ENCODE measurements around the gene NUAK1.

The NUAK1 gene

GRCh38 chr12:106051853-106052531 is 86.8 kb downstream of the NUAK1 start:
- DNase-seq, result no peak

GRCh38 chr12:106049546-106049945 is 89.2 kb downstream of the NUAK1 start:
- no peak for DNase-seq

GRCh38 chr12:106049105-106049504 is 89.6 kb downstream of the NUAK1 start:
- DNase-seq, result no peak

- no peak for DNase-seq
These were observed 90.1 kb downstream of the NUAK1 start for GRCh38 chr12:106048676-106049075.

- no peak for DNase-seq
These were observed 90.7 kb downstream of the NUAK1 start for GRCh38 chr12:106048016-106048415.

GRCh38 chr12:106046947-106047346 is 91.8 kb downstream of the NUAK1 start:
- DNase-seq, result no peak

GRCh38 chr12:106046301-106046846 is 92.4 kb downstream of the NUAK1 start:
- DNase-seq, result no peak

- no peak for DNase-seq
These were observed 93.5 kb downstream of the NUAK1 start for GRCh38 chr12:106045251-106045674.

- DNase-seq, result no peak
These were observed 94.0 kb downstream of the NUAK1 start for GRCh38 chr12:106044773-106045172.

- DNase-seq, result no peak
These were observed 96.7 kb downstream of the NUAK1 start for GRCh38 chr12:106042037-106042436.

GRCh38 chr12:106040521-106040920 is 98.2 kb downstream of the NUAK1 start:
- DNase-seq, result no peak

- DNase-seq, result no peak
These were observed 98.9 kb downstream of the NUAK1 start for GRCh38 chr12:106039646-106040404.

- DNase-seq, result no peak
These were observed 99.5 kb downstream of the NUAK1 start for GRCh38 chr12:106039242-106039641.

GRCh38 chr12:106037524-106038298 is 101.0 kb downstream of the NUAK1 start:
- no peak for DNase-seq

- no peak for DNase-seq
These were observed 103.3 kb downstream of the NUAK1 start for GRCh38 chr12:106035421-106035820.

GRCh38 chr12:106034316-106034715 is 104.4 kb downstream of the NUAK1 start:
- no peak for DNase-seq

- DNase-seq, result no peak
These were observed 105.5 kb downstream of the NUAK1 start for GRCh38 chr12:106033161-106033675.

- no peak for DNase-seq
These were observed 106.2 kb downstream of the NUAK1 start for GRCh38 chr12:106032623-106032925.

- DNase-seq, result no peak
These were observed 106.8 kb downstream of the NUAK1 start for GRCh38 chr12:106031761-106032622.

- DNase-seq, result no peak
These were observed 108.3 kb downstream of the NUAK1 start for GRCh38 chr12:106030210-106031071.

- DNase-seq, result no peak
These were observed 109.2 kb downstream of the NUAK1 start for GRCh38 chr12:106029532-106029931.
